Skeletal muscle tissue (tissue), 4 donors: ENCODE measurements around the gene TAF4. TPM values are rescaled to one million over a fixed set of nuclear protein-coding genes. Genes with fewer than 3 reads are reported as not detected.

Source experiments
- H3K27ac ChIP-seq: one replicate; pipeline ENCODE4 v1.7.0; 2013; ENCODE audit warnings: mild to moderate bottlenecking, low read depth, low read length, inconsistent platforms
- H3K27me3 ChIP-seq, 3 donors: one replicate each; pipeline ENCODE4 v1.7.0; 2013; ENCODE audit warnings: low read length in 3 of 3; ENCODE audit not compliant: control insufficient read depth in 3 of 3, insufficient read depth in 3 of 3
- H3K36me3 ChIP-seq, 3 donors: one replicate each; pipeline ENCODE4 v1.7.0; 2013; ENCODE audit warnings: low read length in 3 of 3; ENCODE audit not compliant: control insufficient read depth in 3 of 3, insufficient read depth in 3 of 3
- H3K4me1 ChIP-seq, 3 donors: one replicate each; pipeline ENCODE4 v1.7.0; 2013; ENCODE audit warnings: low read length in 3 of 3, mild to moderate bottlenecking in 3 of 3; ENCODE audit not compliant: control insufficient read depth in 3 of 3, insufficient read depth in 3 of 3
- H3K4me3 ChIP-seq, 3 donors: one replicate each; pipeline ENCODE4 v1.7.0; 2013; ENCODE audit warnings: low read length in 3 of 3
- H3K9ac ChIP-seq, 3 donors: one replicate each; pipeline ENCODE4 v1.7.0; 2013; ENCODE audit warnings: low read length in 3 of 3, mild to moderate bottlenecking in 3 of 3, moderate library complexity in 2 of 3, low read depth in 1 of 3
- H3K9me3 ChIP-seq, 3 donors: one replicate each; pipeline ENCODE4 v1.7.0; 2013; ENCODE audit warnings: low read length in 3 of 3; ENCODE audit not compliant: control insufficient read depth in 3 of 3
- total RNA-seq: library from RNA; depleted of rRNA; stranded (reverse); fragments of >200 nt; gene quantifications from one replicate; pipeline ENCODE4 v1.2.3, GENCODE V29; 2014
- donor health status: Osteomylitis.

TAF4 gene
- total RNA-seq, 1 donor from 2014 or later = 4.2 TPM

GRCh38 chr20:61941721-61942405 is 123.8 kb downstream of the TAF4 start:
- Histone ChIP-seq H3K9ac (no peak overlapping the region), H3K27ac (no peak overlapping the region), H3K36me3 (no peaks in the 10 kb centered on the region), H3K4me3 (no peak overlapping the region), H3K9me3 (no peaks in the 10 kb centered on the region), H3K27me3 (no peaks in the 10 kb centered on the region), H3K4me1 (no peaks in the 10 kb centered on the region)

DNA sequence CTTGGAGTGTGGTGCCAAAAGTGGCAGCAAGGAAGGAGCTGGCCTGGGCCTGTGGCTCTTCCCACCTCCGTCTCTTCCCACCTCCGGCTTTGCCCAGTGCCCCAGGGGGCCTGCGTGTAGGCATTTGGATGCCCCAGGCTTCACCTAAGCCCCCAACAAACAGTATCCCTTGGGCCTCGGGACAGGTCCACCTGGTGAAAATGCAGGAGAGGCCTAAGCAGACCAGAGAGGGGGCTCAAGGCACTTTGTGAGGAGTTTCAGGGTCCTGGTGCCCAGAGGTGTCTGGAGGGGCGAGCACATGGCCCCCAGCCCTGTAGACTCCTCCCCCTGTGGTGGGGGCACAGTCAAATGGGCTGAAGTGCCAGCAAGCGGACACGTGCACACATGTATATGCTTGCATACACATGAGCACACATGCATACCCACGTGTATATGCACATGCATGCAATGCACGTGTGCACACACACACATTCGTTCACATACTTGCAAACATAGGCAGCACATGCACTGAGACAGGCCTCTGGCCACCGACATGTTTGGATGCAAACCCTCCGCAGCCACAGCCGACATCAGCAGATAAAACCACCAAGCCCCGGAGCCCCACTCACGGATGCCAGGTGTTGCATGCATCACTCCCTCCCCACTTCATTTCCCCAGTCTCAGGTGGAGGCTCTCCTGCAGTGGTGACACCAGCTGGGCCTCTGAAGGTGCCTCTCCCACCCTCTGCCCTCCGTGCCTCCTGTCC is 124.5 kb downstream of the TAF4 start:
- H3K27me3 ChIP-seq = no peaks in the 10 kb centered on the region
- H3K4me1 ChIP-seq = no peaks in the 10 kb centered on the region
- no peak overlapping the region for H3K9ac ChIP-seq
- H3K9me3 ChIP-seq = no peaks in the 10 kb centered on the region
- H3K27ac ChIP-seq = no peak overlapping the region
- no peak overlapping the region for H3K4me3 ChIP-seq
- no peaks in the 10 kb centered on the region for H3K36me3 ChIP-seq

DNA sequence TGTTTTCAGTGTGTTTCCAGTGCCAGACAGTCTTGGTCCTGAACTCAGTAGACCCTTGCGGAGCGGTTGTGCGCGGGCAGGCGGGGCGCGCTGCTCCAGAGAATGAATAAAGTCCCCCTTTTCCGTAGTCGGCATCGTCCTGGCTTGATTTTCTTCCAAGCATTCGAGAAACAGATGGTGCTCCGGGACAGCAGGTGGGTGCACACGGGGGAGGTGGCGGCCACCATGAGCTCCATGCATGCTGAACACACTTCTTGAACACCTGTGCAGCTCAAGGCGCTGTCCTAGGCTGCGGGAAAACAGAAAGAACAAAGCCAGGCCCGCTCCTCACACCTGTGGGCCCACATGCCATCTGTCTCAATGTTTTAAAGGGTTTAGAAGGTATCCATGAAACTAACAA is 125.2 kb downstream of the TAF4 start:
- Histone ChIP-seq H3K36me3 (no peaks in the 10 kb centered on the region), H3K4me3 (no peak overlapping the region), H3K4me1 (no peaks in the 10 kb centered on the region), H3K27ac (no peak overlapping the region), H3K9ac (no peak overlapping the region), H3K27me3 (no peaks in the 10 kb centered on the region), H3K9me3 (no peaks in the 10 kb centered on the region)

GRCh38 chr20:61939691-61940360 is 125.9 kb downstream of the TAF4 start:
- Histone ChIP-seq H3K36me3 (no peaks in the 10 kb centered on the region), H3K27me3 (no peaks in the 10 kb centered on the region), H3K4me3 (no peak overlapping the region), H3K4me1 (no peaks in the 10 kb centered on the region), H3K27ac (no peak overlapping the region), H3K9me3 (no peaks in the 10 kb centered on the region), H3K9ac (no peak overlapping the region)

GRCh38 chr20:61938839-61939690 is 126.6 kb downstream of the TAF4 start:
- H3K27ac ChIP-seq = no peak overlapping the region
- no peaks in the 10 kb centered on the region for H3K4me1 ChIP-seq
- H3K9ac ChIP-seq = no peak overlapping the region
- H3K36me3 ChIP-seq = no peaks in the 10 kb centered on the region
- H3K27me3 ChIP-seq = no peaks in the 10 kb centered on the region
- no peaks in the 10 kb centered on the region for H3K9me3 ChIP-seq
- no peak overlapping the region for H3K4me3 ChIP-seq

GRCh38 chr20:61937963-61938838 is 127.5 kb downstream of the TAF4 start:
- Histone ChIP-seq H3K36me3 (no peaks in the 10 kb centered on the region), H3K9ac (no peak overlapping the region), H3K4me3 (no peak overlapping the region), H3K27ac (no peak overlapping the region), H3K4me1 (no peaks in the 10 kb centered on the region), H3K9me3 (no peaks in the 10 kb centered on the region), H3K27me3 (no peaks in the 10 kb centered on the region)

GRCh38 chr20:61937146-61937962 is 128.3 kb downstream of the TAF4 start:
- no peak overlapping the region for H3K27ac ChIP-seq
- H3K9me3 ChIP-seq = no peaks in the 10 kb centered on the region
- no peak overlapping the region for H3K4me3 ChIP-seq
- H3K4me1 ChIP-seq = no peaks in the 10 kb centered on the region
- H3K36me3 ChIP-seq = no peaks in the 10 kb centered on the region
- no peaks in the 10 kb centered on the region for H3K27me3 ChIP-seq
- H3K9ac ChIP-seq = no peak overlapping the region

- no peaks in the 10 kb centered on the region for H3K9me3 ChIP-seq
- H3K9ac ChIP-seq = no peak overlapping the region
- H3K27me3 ChIP-seq = no peaks in the 10 kb centered on the region
- H3K27ac ChIP-seq = no peak overlapping the region
- H3K4me3 ChIP-seq = no peak overlapping the region
- no peaks in the 10 kb centered on the region for H3K36me3 ChIP-seq
- no peaks in the 10 kb centered on the region for H3K4me1 ChIP-seq
These were observed 129.0 kb downstream of the TAF4 start for GRCh38 chr20:61936701-61937131.
